Peyer's patch (tissue), 4 donors: Measurements from ENCODE around the gene SDS. TPM values are rescaled to one million over a fixed set of nuclear protein-coding genes. Genes with fewer than 3 reads are reported as not detected.

Source experiments
- DNase-seq, 3 donors: peaks; one replicate each; pipeline ENCODE4 v3.0.0-alpha.2; 2017 to 2019
- H3K27ac ChIP-seq, 4 donors: fragments of 200-600 bp; sonication (generic); one replicate each; pipeline ENCODE4 v1.5.1; 2016 to 2019
- H3K27me3 ChIP-seq, 2 donors: fragments of 200-600 bp; sonication (generic); one replicate each; pipeline ENCODE4 v1.5.1; 2019
- H3K36me3 ChIP-seq, 3 donors: fragments of 200-600 bp; sonication (generic); one replicate each; pipeline ENCODE4 v1.5.1; 2016 to 2019
- H3K4me1 ChIP-seq, 4 donors: fragments of 200-600 bp; sonication (generic); one replicate each; pipeline ENCODE4 v1.5.1; 2016 to 2019
- H3K4me3 ChIP-seq, 4 donors: fragments of 200-600 bp; sonication (generic); 1 replicate in 3 of 4; 2 replicates in 1 of 4; pipeline ENCODE4 v1.5.1; 2016 to 2019; ENCODE audit warnings: mild to moderate bottlenecking in 1 of 4
- H3K9me3 ChIP-seq, 4 donors: fragments of 200-600 bp; sonication (generic); one replicate each; pipeline ENCODE4 v1.5.1; 2016 to 2019; ENCODE audit warnings: mild to moderate bottlenecking in 1 of 4
- CTCF ChIP-seq, 6 experiments: fragments of 450-650 bp in 4 of 6; fragments of 200-600 bp in 2 of 6; sonication (generic) in 1 of 6; IDR thresholded peaks; one replicate each; pipeline ENCODE4 v1.5.1; 2017 to 2019; ENCODE audit warnings: antibody characterized with exemption in 6 of 6, mild to moderate bottlenecking in 3 of 6, moderate library complexity in 1 of 6
- POLR2A ChIP-seq, 2 donors: fragments of 450-650 bp; IDR thresholded peaks; one replicate each; pipeline ENCODE4 v1.5.1; 2017; ENCODE audit warnings: antibody characterized with exemption in 2 of 2, mild to moderate bottlenecking in 2 of 2, moderate library complexity in 2 of 2
- total RNA-seq, 4 donors: library from RNA; depleted of rRNA; stranded (reverse); fragments of >200 nt; gene quantifications; one replicate each; pipeline ENCODE4 v1.1.0, GENCODE V29; 2016

The SDS gene
- total RNA-seq, 4 donors from 2014 or later, result not detected

- TF ChIP-seq POLR2A (IDR thresholded peaks at IDR 0.05), result no peak
- peak; percentile 39 to 76 (median 70) for TF ChIP-seq CTCF (IDR thresholded peaks at IDR 0.05)
- Histone ChIP-seq H3K4me3 (no peak overlapping the region), H3K36me3 (no peaks in the 10 kb centered on the region), H3K4me1 (peaks cover 0 to 17% (median 2%) of the 10 kb centered on the region in 4 donors), H3K27ac (no peak overlapping the region), H3K9me3 (no peaks in the 10 kb centered on the region), H3K27me3 (no peaks in the 10 kb centered on the region)
- peak in 2 of 3 donors; percentile 73 to 77 for DNase-seq
These were observed 21.5 kb upstream of the SDS start for GRCh38 chr12:113424915-113425823.

GRCh38 chr12:113424456-113424855 is 20.8 kb upstream of the SDS start:
- H3K9me3 ChIP-seq, result no peaks in the 10 kb centered on the region
- DNase-seq, result no peak
- TF ChIP-seq POLR2A (IDR thresholded peaks at IDR 0.05) (no peak), CTCF (IDR thresholded peaks at IDR 0.05) (no peak)

GRCh38 chr12:113422886-113423669 is 19.4 kb upstream of the SDS start:
- Histone ChIP-seq H3K4me1 (peaks cover 0 to 17% (median 2%) of the 10 kb centered on the region in 4 donors), H3K27ac (peak overlapping the region in 3 of 4 donors; percentile 57 to 73 (median 57)), H3K4me3 (peak overlapping the region in 3 of 4 donors; percentile 14 to 60 (median 59)), H3K36me3 (no peaks in the 10 kb centered on the region), H3K9me3 (no peaks in the 10 kb centered on the region), H3K27me3 (no peaks in the 10 kb centered on the region)
- DNase-seq, result no peak
- no peak for TF ChIP-seq CTCF (IDR thresholded peaks at IDR 0.05)
- TF ChIP-seq POLR2A (IDR thresholded peaks at IDR 0.05), result no peak

More at GRCh38 chr12:113424456-113424855, 20.8 kb upstream of the SDS start:
- peaks cover 0 to 17% (median 2%) of the 10 kb centered on the region in 4 donors for H3K4me1 ChIP-seq
- H3K27ac ChIP-seq, result no peak overlapping the region
- H3K27me3 ChIP-seq, result no peaks in the 10 kb centered on the region
- no peaks in the 10 kb centered on the region for H3K36me3 ChIP-seq
- no peak overlapping the region for H3K4me3 ChIP-seq

GRCh38 chr12:113422030-113422885 is 18.6 kb upstream of the SDS start, which contains the start of gene SDSL:
Gene SDSL, plus strand, starts transcription at chr12:113422380. Its CDS starts 5,603 bp downstream, at chr12:113427983.
- peak within 1 kb of the TSS; percentile 13 to 73 (median 57) for H3K27ac ChIP-seq
- no peaks in the 10 kb centered on the region for H3K36me3 ChIP-seq
- H3K4me3 ChIP-seq, result peak within 1 kb of the TSS; percentile 14 to 60 (median 39)
- peak; percentile 19 to 79 (median 73) for DNase-seq
- TF ChIP-seq CTCF (IDR thresholded peaks at IDR 0.05) (no peak), POLR2A (IDR thresholded peaks at IDR 0.05) (peak; percentile 29 to 34)
- H3K27me3 ChIP-seq, result no peaks in the 10 kb centered on the region
- peaks cover 0 to 17% (median 2%) of the 10 kb centered on the region in 4 donors for H3K4me1 ChIP-seq
- H3K9me3 ChIP-seq, result no peaks in the 10 kb centered on the region
